Smooth muscle cell of the brain vasculature (primary cell): ENCODE measurements around the gene ZNF416.
A peak's percentile ranks its signal among the peaks of the same experiment; 100 is the strongest.

Experiments
- DNase-seq: peaks from one replicate; pipeline ENCODE4 v3.0.0-alpha.2; 2012; ENCODE audit warnings: low read depth, low spot score

Gene ZNF416

GRCh38 chr19:57559008-57559403 is 19.7 kb downstream of the ZNF416 start:
- no peak for DNase-seq

- no peak for DNase-seq
Observed at GRCh38 chr19:57558525-57558924, 20.2 kb downstream of the ZNF416 start.

DNA sequence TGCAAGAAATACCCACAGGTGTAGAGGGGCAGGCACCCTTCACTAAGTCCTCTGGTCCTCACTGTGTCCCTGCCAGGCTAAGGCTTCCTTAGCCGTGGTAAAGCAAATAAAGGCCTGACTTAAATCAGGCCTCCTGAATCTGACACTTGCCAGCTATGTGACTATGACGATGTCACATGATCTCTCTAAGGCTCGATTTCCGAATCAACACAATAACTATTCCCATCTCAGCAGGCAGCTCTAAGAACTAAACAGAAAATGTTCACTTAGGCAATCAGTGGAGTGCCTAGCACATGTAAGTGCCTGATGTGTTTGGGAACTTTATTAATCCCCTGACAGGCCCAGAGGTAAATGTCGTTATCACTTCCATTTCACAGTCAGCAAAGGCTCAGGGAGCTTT is 21.1 kb downstream of the ZNF416 start:
- no peak for DNase-seq

- DNase-seq: no peak
Observed at GRCh38 chr19:57552432-57552831, 26.3 kb downstream of the ZNF416 start.

DNA sequence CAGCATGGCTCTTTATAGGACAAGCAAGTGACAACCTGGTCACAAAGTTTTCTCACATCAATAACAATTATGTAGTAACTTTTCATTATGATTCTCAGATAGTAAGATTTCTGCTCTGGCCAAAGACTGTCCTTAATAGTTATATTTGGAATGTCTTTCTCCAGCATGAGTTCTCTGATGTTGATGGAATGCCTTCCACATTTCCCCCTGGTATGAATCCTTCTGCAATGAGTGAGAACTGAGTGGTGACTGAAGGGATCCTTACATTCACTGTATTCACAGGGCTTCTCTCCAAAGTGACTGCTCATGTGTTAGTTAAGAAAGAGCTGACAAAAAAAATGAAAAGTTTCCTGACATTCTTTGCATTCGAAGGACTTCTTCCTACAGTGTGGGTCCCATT is 32.2 kb downstream of the ZNF416 start:
- no peak for DNase-seq

- DNase-seq: no peak
Observed at GRCh38 chr19:57537953-57538547, 40.7 kb downstream of the ZNF416 start.

DNA sequence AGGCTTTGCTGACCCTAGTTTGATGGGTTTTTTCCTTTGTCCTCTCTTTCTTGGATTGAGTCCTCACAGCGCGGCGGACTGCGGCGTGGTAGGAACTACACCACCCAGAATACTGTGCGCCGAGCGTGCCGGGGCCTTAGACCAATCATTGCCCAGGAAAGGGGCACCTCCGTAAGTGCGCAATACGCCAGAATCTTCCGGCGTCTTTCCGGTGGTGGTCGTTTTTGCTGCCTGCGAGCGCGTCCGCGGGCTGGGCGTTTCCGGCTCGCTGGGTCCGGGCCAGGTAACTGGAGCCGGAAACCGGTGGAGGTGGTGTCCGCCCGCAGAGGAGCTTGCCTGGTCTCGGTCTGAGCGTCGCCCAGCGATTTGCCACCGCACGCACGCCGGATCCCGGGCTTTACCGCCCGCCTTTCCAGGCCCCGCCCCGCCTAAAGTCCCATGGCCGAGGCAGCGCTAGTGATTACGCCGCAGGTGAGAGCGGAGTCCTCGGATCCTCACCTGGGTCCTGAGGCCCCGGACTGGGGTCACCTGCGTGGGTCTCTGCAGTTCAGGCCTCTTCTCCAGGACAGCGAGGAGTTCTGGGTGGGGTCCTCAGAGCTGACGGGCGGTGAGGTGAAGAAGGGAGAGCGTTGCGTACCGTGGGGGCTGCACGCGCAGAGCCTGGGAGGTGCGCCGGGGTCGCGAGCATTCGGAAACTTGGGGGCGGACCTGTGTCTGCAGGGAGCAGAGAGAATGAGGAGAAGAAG is 51.4 kb downstream of the ZNF416 start, which contains the start of gene ZNF549:
Gene ZNF549 (plus strand): TSS at position 221 of the 746 bp plus-strand sequence. CDS start 218 bp downstream, at position 439.
- DNase-seq: peak; percentile 76
